Measurements from ENCODE around the gene SCUBE3.

SCUBE3 gene

DNA sequence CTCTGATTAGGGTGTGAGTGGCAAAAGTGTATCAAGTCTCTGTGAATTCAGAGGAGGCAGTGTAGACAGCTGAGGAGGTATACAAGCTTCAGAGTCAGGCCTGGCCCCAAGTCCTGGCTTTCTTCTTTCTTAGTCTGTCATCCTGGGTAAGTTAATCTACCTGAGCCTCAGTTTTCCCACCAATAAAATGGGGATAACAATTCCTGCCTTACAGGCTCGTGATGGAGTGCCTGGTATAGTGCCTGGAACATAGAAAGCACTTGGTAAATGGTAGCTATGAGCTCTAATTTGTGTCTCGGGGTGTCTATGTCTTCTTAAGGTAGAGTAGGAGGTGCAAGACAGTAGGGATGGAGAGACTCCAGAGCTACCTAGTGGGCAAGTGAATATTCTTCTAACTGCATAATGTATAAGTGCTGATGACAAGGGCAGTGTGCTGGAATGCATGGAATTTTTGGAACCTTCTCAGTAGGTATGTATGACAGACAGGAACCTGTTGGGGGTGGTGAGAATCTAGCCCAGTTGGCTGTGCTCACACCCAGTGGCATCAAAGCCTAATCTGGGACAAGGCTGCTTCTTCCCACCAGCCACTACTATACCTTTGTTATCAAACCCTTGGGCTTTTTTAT is 4.0 kb upstream of the SCUBE3 start:
- TF ChIP-seq, protein P1, sequence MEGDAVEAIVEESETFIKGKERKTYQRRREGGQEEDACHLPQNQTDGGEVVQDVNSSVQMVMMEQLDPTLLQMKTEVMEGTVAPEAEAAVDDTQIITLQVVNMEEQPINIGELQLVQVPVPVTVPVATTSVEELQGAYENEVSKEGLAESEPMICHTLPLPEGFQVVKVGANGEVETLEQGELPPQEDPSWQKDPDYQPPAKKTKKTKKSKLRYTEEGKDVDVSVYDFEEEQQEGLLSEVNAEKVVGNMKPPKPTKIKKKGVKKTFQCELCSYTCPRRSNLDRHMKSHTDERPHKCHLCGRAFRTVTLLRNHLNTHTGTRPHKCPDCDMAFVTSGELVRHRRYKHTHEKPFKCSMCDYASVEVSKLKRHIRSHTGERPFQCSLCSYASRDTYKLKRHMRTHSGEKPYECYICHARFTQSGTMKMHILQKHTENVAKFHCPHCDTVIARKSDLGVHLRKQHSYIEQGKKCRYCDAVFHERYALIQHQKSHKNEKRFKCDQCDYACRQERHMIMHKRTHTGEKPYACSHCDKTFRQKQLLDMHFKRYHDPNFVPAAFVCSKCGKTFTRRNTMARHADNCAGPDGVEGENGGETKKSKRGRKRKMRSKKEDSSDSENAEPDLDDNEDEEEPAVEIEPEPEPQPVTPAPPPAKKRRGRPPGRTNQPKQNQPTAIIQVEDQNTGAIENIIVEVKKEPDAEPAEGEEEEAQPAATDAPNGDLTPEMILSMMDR (IDR thresholded peaks at IDR 0.05; ENCODE audit: control extremely low read depth, extremely low read depth, low read depth, missing control alignments): no peak
- ChIA-PET POLR2A (interaction anchor here (0.5 kb wide), 1 partner anchor 990 kb away, joined by 4 read pairs; no protein-coding TSS in a partner anchor), CTCF (interaction anchor here (1.3 to 7.5 kb wide), 6 partner anchors 9 to 223 kb away, joined by 3 to 91 read pairs (median 24); no protein-coding TSS in a partner anchor)
- DNase-seq (ENCODE audit: extremely low spot score): no peak

DNA sequence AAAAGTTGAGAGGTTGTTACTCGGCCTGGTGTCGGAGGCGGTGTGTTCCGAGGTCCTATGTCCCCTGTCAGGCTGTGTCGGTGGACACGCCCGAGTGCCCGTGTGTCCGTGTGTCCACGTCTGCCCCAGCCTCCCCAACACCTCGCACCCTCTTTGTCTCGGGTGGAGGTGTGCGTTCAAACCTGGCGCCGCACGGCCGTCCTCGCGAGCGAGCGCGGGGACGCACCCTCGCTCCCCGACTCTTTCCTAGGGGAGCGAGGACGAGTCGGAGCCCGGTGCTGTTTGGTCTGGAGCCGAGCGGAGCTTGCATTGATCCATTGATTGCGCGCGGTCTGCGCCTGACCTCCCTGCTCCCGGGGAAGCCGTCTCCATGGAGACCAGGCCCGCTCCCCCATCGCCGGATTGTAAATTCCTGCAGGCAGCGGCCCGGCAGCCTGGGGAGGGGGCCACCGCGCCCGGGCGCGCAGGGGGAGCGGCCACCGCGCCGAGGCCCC is 411 bp upstream of the SCUBE3 start:
- no peak for DNase-seq (ENCODE audit: extremely low spot score)
- TF ChIP-seq, protein P1 (IDR thresholded peaks at IDR 0.05; ENCODE audit: control extremely low read depth, extremely low read depth, low read depth, missing control alignments): no peak
- CTCF ChIA-PET: interaction anchor here (3.4 kb wide), 2 partner anchors 8 to 27 kb away, joined by 23 read pairs; no protein-coding TSS in a partner anchor
- POLR2A ChIA-PET: no interaction called here

DNA sequence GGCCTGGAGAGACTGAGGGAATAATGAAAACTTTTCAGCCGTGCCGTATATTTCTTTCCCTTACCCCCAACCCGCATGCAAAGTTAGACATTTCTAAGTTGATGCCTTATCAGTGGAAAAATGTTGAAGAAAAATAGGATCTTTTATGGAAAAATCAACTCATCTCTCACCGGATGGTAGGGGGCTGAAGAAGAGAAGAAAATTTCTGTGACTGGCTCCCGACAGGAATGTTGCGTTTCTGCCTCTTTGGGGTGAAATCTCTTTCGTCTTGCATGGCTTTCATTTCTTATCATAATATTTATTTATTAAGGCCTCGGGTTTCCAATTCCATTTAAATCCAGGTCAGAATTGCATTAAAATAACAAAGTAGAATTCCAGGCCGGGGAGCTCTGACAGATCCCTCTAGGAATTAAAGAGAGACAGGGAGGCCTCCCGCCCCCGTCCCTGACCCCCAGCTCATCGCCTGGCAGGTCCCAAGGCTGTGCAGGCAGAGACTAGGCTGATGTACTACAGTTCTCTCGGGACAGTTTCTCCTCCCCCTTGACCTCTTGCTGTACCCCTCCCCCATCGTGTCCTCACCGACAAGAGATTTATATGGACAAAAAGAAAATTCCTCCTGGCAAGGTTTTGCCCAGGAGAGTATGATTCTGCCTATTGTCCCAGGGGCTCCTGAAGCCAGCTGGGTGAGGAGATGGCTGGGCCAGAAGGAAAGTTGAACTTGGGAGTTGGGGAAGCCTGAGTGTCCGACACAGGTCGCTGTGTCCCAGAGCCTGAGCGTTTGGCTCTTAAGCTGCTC is 1.3 kb downstream of the SCUBE3 start:
- DNase-seq (ENCODE audit: extremely low spot score): no peak
- TF ChIP-seq, protein P1 (IDR thresholded peaks at IDR 0.05; ENCODE audit: control extremely low read depth, extremely low read depth, low read depth, missing control alignments): no peak
- POLR2A ChIA-PET: no interaction called here
- CTCF ChIA-PET: interaction anchor here (0.9 to 3.4 kb wide), 6 partner anchors 10 to 755 kb away, joined by 3 to 23 read pairs (median 4); no protein-coding TSS in a partner anchor

DNA sequence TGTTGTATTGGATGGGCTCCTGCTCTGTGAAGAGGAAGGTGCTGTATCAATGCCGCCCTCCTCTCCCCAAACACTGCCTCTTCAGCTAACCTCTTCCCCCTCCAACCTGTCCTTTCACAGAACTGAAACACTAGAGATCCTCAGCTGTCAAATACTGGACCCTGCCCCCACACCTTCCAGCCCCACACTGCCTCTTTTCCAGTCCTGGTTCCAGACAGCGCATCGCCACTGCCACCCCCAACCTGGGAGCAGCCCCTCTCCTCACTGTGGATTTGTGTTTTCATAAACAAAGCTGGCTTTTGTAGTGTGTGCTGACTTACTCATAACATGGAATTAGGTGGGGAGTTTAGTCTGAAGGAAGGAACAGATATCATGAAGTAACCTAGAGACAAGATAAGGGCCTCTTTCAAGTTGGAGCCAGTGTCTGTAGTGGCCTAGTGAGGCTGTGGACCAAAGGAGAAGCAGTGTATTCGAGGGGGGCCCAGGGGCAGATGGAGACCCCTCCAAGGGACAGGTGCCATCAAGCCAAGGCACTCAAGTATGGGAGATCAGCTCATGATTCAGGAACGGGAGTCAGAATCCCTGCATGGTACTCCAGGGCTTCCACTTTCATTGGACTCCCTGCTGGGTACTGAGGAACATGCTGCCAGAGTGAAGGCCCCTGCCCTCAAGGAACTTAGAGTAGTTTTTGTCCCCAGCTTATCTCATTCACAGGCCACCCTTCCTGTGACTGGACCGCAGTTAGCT is 2.1 kb downstream of the SCUBE3 start:
- TF ChIP-seq, protein P1 (IDR thresholded peaks at IDR 0.05; ENCODE audit: control extremely low read depth, extremely low read depth, low read depth, missing control alignments): no peak
- ChIA-PET CTCF (interaction anchor here (0.9 to 3.4 kb wide), 6 partner anchors 10 to 756 kb away, joined by 3 to 23 read pairs (median 4); no protein-coding TSS in a partner anchor), POLR2A (no interaction called here)
- DNase-seq (ENCODE audit: extremely low spot score): no peak

DNA sequence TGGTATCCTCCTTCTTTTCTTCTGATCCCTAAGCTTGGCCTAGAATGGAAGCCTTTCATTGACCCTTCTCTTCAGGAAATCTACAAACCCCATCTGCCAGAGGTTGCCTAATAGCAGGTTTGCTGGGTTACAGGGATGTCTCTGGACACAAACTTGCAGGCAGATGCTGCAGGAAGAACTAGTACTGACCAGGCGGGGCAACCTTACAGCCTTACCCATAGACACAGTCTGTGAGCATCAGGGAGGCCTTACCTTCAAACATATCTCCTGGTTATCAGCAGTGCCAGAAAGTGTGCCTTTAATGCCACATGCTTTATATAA is 2.6 kb downstream of the SCUBE3 start:
- POLR2A ChIA-PET: no interaction called here
- TF ChIP-seq, protein P1 (IDR thresholded peaks at IDR 0.05; ENCODE audit: control extremely low read depth, extremely low read depth, low read depth, missing control alignments): no peak
- CTCF ChIA-PET: interaction anchor here (1.0 to 3.4 kb wide), 3 partner anchors 11 to 77 kb away, joined by 5 to 23 read pairs (median 23); no protein-coding TSS in a partner anchor
- DNase-seq (ENCODE audit: extremely low spot score): no peak

All from GM10248 (cell line).